Heart right ventricle (tissue), 16 donors: ENCODE data around the gene TET2. TPM values are rescaled to one million over a fixed set of nuclear protein-coding genes. Genes with fewer than 3 reads are reported as not detected.

Source experiments
- ATAC-seq, 8 donors: fragments of 200-7000 bp; cut with Tn5 transposase; one replicate each; pipeline ENCODE4 v1.9.1; 2020; ENCODE audit warnings: mild to moderate bottlenecking in 8 of 8, moderate library complexity in 8 of 8, moderate number of reproducible peaks in 1 of 8
- DNase-seq, 2 donors: peaks; one replicate each; pipeline ENCODE4 v3.0.0-alpha.2; 2020
- H3K27ac ChIP-seq, 10 donors: fragments of 200-600 bp; sonication (generic) in 2 of 10; one replicate each; pipeline versions ENCODE4 v1.5.0 to v1.8.0; 2020 to 2022; ENCODE audit warnings: mild to moderate bottlenecking in 3 of 10
- H3K27me3 ChIP-seq, 7 donors: fragments of 200-600 bp; one replicate each; pipeline ENCODE4 v1.8.0; 2021 to 2022; ENCODE audit warnings: mild to moderate bottlenecking in 2 of 7
- H3K36me3 ChIP-seq, 9 donors: fragments of 200-600 bp; sonication (generic) in 1 of 9; one replicate each; pipeline versions ENCODE4 v1.5.0 to v1.8.0; 2020 to 2022; ENCODE audit warnings: mild to moderate bottlenecking in 2 of 9
- H3K4me1 ChIP-seq, 9 donors: fragments of 200-600 bp; sonication (generic) in 1 of 9; one replicate each; pipeline versions ENCODE4 v1.5.0 to v1.8.0; 2020 to 2022; ENCODE audit warnings: mild to moderate bottlenecking in 4 of 9
- H3K4me3 ChIP-seq, 10 donors: fragments of 200-600 bp; sonication (generic) in 2 of 10; one replicate each; pipeline versions ENCODE4 v1.5.0 to v1.8.0; 2020 to 2022; ENCODE audit warnings: mild to moderate bottlenecking in 7 of 10, moderate library complexity in 2 of 10
- H3K9me3 ChIP-seq, 11 donors: fragments of 200-600 bp in 10 of 11; sonication (generic) in 2 of 11; one replicate each; pipeline versions ENCODE4 v1.5.0 to v1.8.0; 2013 to 2022; ENCODE audit warnings: mild to moderate bottlenecking in 2 of 11, control low read depth in 1 of 11, moderate library complexity in 1 of 11
- CTCF ChIP-seq, 9 donors: fragments of 200-600 bp; sonication (generic) in 2 of 9; IDR thresholded peaks; one replicate each; pipeline versions ENCODE4 v1.5.0 to v1.8.0; 2021 to 2022; ENCODE audit warnings: antibody characterized with exemption in 9 of 9, mild to moderate bottlenecking in 5 of 9, moderate library complexity in 1 of 9
- WGBS, 2 donors: extraction: QIAGEN DNeasy Blood & Tissue Kit; methylation state at CpG; one replicate each; pipeline ENCODE4 v1.1.7; 2013; ENCODE audit warnings: inconsistent platforms in 1 of 2; 5-methylcytosine and 5-hydroxymethylcytosine counted together
- intact Hi-C, 10 donors: fragments of 100-400 bp; cut with DNase I; formaldehyde crosslinking; loops; one replicate each; pipeline versions ENCODE4 v1.11.1 to v1.14.2; 2022
- polyA plus RNA-seq, 2 donors: library from polyadenylated mRNA; stranded (reverse); fragments of 200-250 nt; gene quantifications; one replicate each; pipeline ENCODE4 v1.2.3, GENCODE V29; 2013
- total RNA-seq, 10 donors: library from RNA; stranded (reverse); fragmentation: NEBNext Ultra II Directional in 3 of 10; extraction: Animal tissue kit (Norgen Biotek cat#: 25700) in 3 of 10; gene quantifications; one replicate each; pipeline versions ENCODE4 v1.2.1 to v1.2.4, GENCODE V29; 2021 to 2023
- donor health status: Arrhythmogenic right ventricular cardiomyopathy.
- donor health status: ischemic (EF 13 %, LVEDD 7.1; RV severe dilation, severe dysfunction).
- donor health status: healthy with polysubstance abuse.
- donor health status: DM: no; HTN: yes; CAD: no.
- donor health status: DM: no; HTN: no; CAD: no.
- donor health status: ischemic (EF 25% LVEDD 6.9; RV normal size, moderate dysfunction).
- donor health status: ischemic (EF 25% LVEDD 5.7; RV mildly dilated, moderate dysfunction).
- donor health status: healthy.
- donor health status: DM: yes; HTN: yes; CAD: no.
- donor health status: Ischemic cardiomyopathy.
- donor health status: ischemic (EF 35%, LVEDD 5.7; RV mildly dilated, moderate dysfunction).
- donor health status: nonischemic (EF 11% LVEDD 7.7; RV severe dilation, severe dysfunction).
- donor health status: DM: yes; HTN: yes; CAD: no.
- donor health status: PGD.
- donor health status: ischemic (EF 29% LVEDD 5.4; RV normal size, mild dysfunction).
- donor health status: nonischemic (EF 23%, LVEDD 6.1; RV moderate dilation, normal function).

Gene TET2
- total and polyA plus RNA-seq, 12 donors, result 1.4 to 20.6 (median 16.8) TPM

DNA sequence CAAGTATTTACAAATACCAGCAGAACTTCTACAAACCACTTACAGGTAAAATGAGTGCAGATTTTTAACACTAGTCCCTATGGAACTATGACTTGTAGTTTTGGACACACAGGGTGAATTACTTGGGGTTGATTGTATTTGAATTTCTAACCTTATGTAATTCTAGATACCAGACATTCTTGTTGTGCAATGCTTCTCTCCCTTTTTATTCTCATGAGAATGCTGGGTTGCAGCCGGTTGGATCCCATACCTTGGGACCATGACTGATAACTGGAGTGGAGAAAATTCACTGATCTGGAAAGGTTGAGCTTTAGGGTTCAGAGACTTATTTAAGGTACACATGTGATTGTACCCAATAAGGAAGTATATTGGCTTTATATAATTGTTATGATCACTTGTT is 8.8 kb downstream of the TET2 start:
- no peak for ATAC-seq
- H3K4me3 ChIP-seq, result no peak overlapping the region
- peaks cover 0 to 49% (median 25%) of the 10 kb centered on the region in 9 donors for H3K4me1 ChIP-seq
- intact Hi-C loops, result no loop called here
- no peak overlapping the region for H3K27ac ChIP-seq
- no peaks in the 10 kb centered on the region for H3K36me3 ChIP-seq
- no peaks in the 10 kb centered on the region for H3K27me3 ChIP-seq
- no peak for TF ChIP-seq CTCF (IDR thresholded peaks at IDR 0.05)
- WGBS, 2 donors, result 29 to 35% methylated on average over 1 of the region's 1 CpG
- H3K9me3 ChIP-seq, result no peaks in the 10 kb centered on the region
- no peak for DNase-seq

GRCh38 chr4:105158837-105159236 is 12.2 kb downstream of the TET2 start:
- Histone ChIP-seq H3K27ac (no peak overlapping the region), H3K9me3 (no peaks in the 10 kb centered on the region), H3K4me1 (peaks cover 0 to 45% (median 32%) of the 10 kb centered on the region in 9 donors), H3K27me3 (no peaks in the 10 kb centered on the region), H3K36me3 (no peaks in the 10 kb centered on the region), H3K4me3 (peak overlapping the region in 1 of 10 donors; percentile 7)
- DNase-seq, result no peak
- no peak for TF ChIP-seq CTCF (IDR thresholded peaks at IDR 0.05)
- intact Hi-C loops, result no loop called here
- 38 to 54% methylated on average over 9 of the region's 9 CpGs for WGBS, 2 donors
- peak in 6 of 8 donors; percentile 65 to 94 (median 78) for ATAC-seq

DNA sequence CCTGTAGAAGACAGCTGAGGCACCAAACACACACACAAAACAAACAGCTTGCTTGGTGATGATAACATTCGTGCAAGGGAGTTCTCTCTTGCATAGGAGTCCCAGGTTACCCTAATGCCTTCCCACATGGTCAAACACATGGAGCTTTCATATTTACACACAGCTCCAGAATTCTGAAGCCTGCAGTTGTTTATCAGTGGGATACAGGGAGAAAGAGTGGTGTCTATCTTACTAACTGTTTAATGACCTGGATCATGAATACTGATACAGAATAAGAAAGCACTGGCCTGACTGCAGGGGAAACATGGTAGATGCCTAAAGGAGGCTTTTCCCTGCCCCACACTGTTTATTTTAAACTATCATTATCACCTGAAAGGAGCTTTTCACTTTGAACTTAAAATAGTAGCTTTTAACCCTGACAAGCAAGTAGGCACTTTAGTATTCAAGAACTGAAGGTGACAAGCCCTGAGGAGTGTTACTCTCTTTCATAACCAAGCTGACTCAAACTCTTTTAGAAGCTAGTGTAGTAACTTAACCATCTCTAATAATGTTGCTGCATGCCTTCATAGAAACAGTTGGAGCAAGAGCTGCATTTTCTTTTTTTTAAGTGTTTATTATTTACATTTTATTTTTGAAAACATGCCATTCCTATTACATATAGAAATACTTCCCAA is 15.6 kb downstream of the TET2 start:
- intact Hi-C loops, result no loop called here
- no peak overlapping the region for H3K27ac ChIP-seq
- no peak overlapping the region for H3K4me3 ChIP-seq
- ATAC-seq (peak in 2 of 8 donors; percentile 35 to 36), DNase-seq (no peak)
- H3K4me1 ChIP-seq, result peaks cover 0 to 49% (median 27%) of the 10 kb centered on the region in 9 donors
- WGBS, 2 donors, result 29 to 33% methylated on average over 1 of the region's 1 CpG
- H3K36me3 ChIP-seq, result peaks cover 0 to 3% (median 0%) of the 10 kb centered on the region in 9 donors
- no peaks in the 10 kb centered on the region for H3K9me3 ChIP-seq
- no peak for TF ChIP-seq CTCF (IDR thresholded peaks at IDR 0.05)
- no peaks in the 10 kb centered on the region for H3K27me3 ChIP-seq

- TF ChIP-seq CTCF (IDR thresholded peaks at IDR 0.05), result no peak
- Histone ChIP-seq H3K4me3 (no peak overlapping the region), H3K36me3 (peaks cover 0 to 9% (median 0%) of the 10 kb centered on the region in 9 donors), H3K9me3 (no peaks in the 10 kb centered on the region), H3K4me1 (peaks cover 0 to 41% (median 20%) of the 10 kb centered on the region in 9 donors), H3K27me3 (no peaks in the 10 kb centered on the region), H3K27ac (no peak overlapping the region)
- intact Hi-C loops, result no loop called here
- no peak for DNase-seq
- peak in 5 of 8 donors; percentile 25 to 58 (median 56) for ATAC-seq
- 61 to 77% methylated on average over 1 of the region's 1 CpG for WGBS, 2 donors
These were observed 17.9 kb downstream of the TET2 start for GRCh38 chr4:105164548-105164947.
